ENCODE measurements around the gene ZRANB3. TPM values are rescaled to one million over a fixed set of nuclear protein-coding genes. Genes with fewer than 3 reads are reported as not detected.

The ZRANB3 gene
- total RNA-seq, 1 experiment from 2014 or later: 16.3 TPM

- no TSS peak for BruUV-seq (replicated peaks)
- H3K4me1 Mint-ChIP-seq (ENCODE audit: insufficient read depth, unreplicated experiment): no peaks in the 10 kb centered on the region
- CTCF ChIA-PET: interaction anchor here (0.6 to 1.2 kb wide), 7 partner anchors 9 to 411 kb away, joined by 3 to 4 read pairs (median 3); no protein-coding TSS in a partner anchor
- H3K27ac Mint-ChIP-seq (ENCODE audit: low read depth, unreplicated experiment): no peak overlapping the region
- TF ChIP-seq CTCF (IDR thresholded peaks at IDR 0.05; ENCODE audit: unreplicated experiment): no peak
- POLR2A ChIA-PET: no interaction called here
- H3K4me3 Mint-ChIP-seq (ENCODE audit: unreplicated experiment): no peak overlapping the region
- H3K27me3 Mint-ChIP-seq (ENCODE audit: insufficient read depth, unreplicated experiment): no peaks in the 10 kb centered on the region
- intact Hi-C loops (cut with micrococcal nuclease): no loop called here
- DNase-seq (ENCODE audit: unreplicated experiment): no peak
- H3K9me3 Mint-ChIP-seq (ENCODE audit: unreplicated experiment): no peaks in the 10 kb centered on the region
- no peaks in the 10 kb centered on the region for H3K36me3 Mint-ChIP-seq (ENCODE audit: insufficient read depth, unreplicated experiment)
These were observed 249.6 kb downstream of the ZRANB3 start for GRCh38 chr2:135281379-135281778.

- Mint-ChIP-seq H3K27ac (ENCODE audit: low read depth, unreplicated experiment) (no peak overlapping the region), H3K4me3 (ENCODE audit: unreplicated experiment) (no peak overlapping the region), H3K4me1 (ENCODE audit: insufficient read depth, unreplicated experiment) (no peaks in the 10 kb centered on the region), H3K36me3 (ENCODE audit: insufficient read depth, unreplicated experiment) (no peaks in the 10 kb centered on the region), H3K9me3 (ENCODE audit: unreplicated experiment) (no peaks in the 10 kb centered on the region), H3K27me3 (ENCODE audit: insufficient read depth, unreplicated experiment) (no peaks in the 10 kb centered on the region)
- intact Hi-C loops (cut with micrococcal nuclease): no loop called here
- BruUV-seq (replicated peaks): no TSS peak
- ChIA-PET CTCF (interaction anchor here (0.6 kb wide), 1 partner anchor 27 kb away, joined by 3 read pairs; no protein-coding TSS in a partner anchor), POLR2A (no interaction called here)
- TF ChIP-seq CTCF (IDR thresholded peaks at IDR 0.05; ENCODE audit: unreplicated experiment): no peak
- no peak for DNase-seq (ENCODE audit: unreplicated experiment)
These were observed 251.8 kb downstream of the ZRANB3 start for GRCh38 chr2:135279209-135279608.

- no peak for DNase-seq (ENCODE audit: unreplicated experiment)
- H3K4me3 Mint-ChIP-seq (ENCODE audit: unreplicated experiment): no peak overlapping the region
- no peak overlapping the region for H3K27ac Mint-ChIP-seq (ENCODE audit: low read depth, unreplicated experiment)
- intact Hi-C loops (cut with micrococcal nuclease): no loop called here
- no peaks in the 10 kb centered on the region for H3K9me3 Mint-ChIP-seq (ENCODE audit: unreplicated experiment)
- no peak for TF ChIP-seq CTCF (IDR thresholded peaks at IDR 0.05; ENCODE audit: unreplicated experiment)
- BruUV-seq (replicated peaks): no TSS peak
- no peaks in the 10 kb centered on the region for H3K4me1 Mint-ChIP-seq (ENCODE audit: insufficient read depth, unreplicated experiment)
- ChIA-PET CTCF (no interaction called here), POLR2A (no interaction called here)
- H3K27me3 Mint-ChIP-seq (ENCODE audit: insufficient read depth, unreplicated experiment): no peaks in the 10 kb centered on the region
- peaks cover 7% of the 10 kb centered on the region for H3K36me3 Mint-ChIP-seq (ENCODE audit: insufficient read depth, unreplicated experiment)
These were observed 254.5 kb downstream of the ZRANB3 start for GRCh38 chr2:135276525-135276924.

- H3K36me3 Mint-ChIP-seq (ENCODE audit: insufficient read depth, unreplicated experiment): peaks cover 9% of the 10 kb centered on the region
- TF ChIP-seq CTCF (IDR thresholded peaks at IDR 0.05; ENCODE audit: unreplicated experiment): no peak
- DNase-seq (ENCODE audit: unreplicated experiment): no peak
- ChIA-PET POLR2A (no interaction called here), CTCF (no interaction called here)
- H3K4me3 Mint-ChIP-seq (ENCODE audit: unreplicated experiment): no peak overlapping the region
- no peak overlapping the region for H3K27ac Mint-ChIP-seq (ENCODE audit: low read depth, unreplicated experiment)
- H3K9me3 Mint-ChIP-seq (ENCODE audit: unreplicated experiment): no peaks in the 10 kb centered on the region
- H3K4me1 Mint-ChIP-seq (ENCODE audit: insufficient read depth, unreplicated experiment): no peaks in the 10 kb centered on the region
- H3K27me3 Mint-ChIP-seq (ENCODE audit: insufficient read depth, unreplicated experiment): no peaks in the 10 kb centered on the region
- intact Hi-C loops (cut with micrococcal nuclease): no loop called here
- no TSS peak for BruUV-seq (replicated peaks)
These were observed 260.0 kb downstream of the ZRANB3 start for GRCh38 chr2:135271006-135271405.

All from MCF 10A (cell line).